GM10266 (cell line): Measurements from ENCODE around the gene ESR2.
A peak's percentile ranks its signal among the peaks of the same experiment; 100 is the strongest.
"Not testable (repeated sequence)": the region's sequence is repeated elsewhere in the genome, so short reads cannot be mapped to it uniquely, and the experiment has no call there.

Source experiments
- DNase-seq: peaks from one replicate; pipeline ENCODE4 v3.0.0; 2012; ENCODE audit errors: extremely low spot score
- CTCF ChIP-seq: IDR thresholded peaks from 2 replicates; pipeline ENCODE4 v1.5.1; 2012; ENCODE audit warnings: mild to moderate bottlenecking, low read depth; ENCODE audit not compliant: control insufficient read depth, insufficient read depth; ENCODE audit errors: missing control alignments

The ESR2 gene

GRCh38 chr14:64137657-64138290 lies 156.4 kb downstream of the ESR2 start:
- DNase-seq, result no peak
- TF ChIP-seq CTCF, result peak; percentile 28

GRCh38 chr14:64126548-64126947 lies 167.6 kb downstream of the ESR2 start:
- DNase-seq, result no peak
- TF ChIP-seq CTCF, result no peak

DNA sequence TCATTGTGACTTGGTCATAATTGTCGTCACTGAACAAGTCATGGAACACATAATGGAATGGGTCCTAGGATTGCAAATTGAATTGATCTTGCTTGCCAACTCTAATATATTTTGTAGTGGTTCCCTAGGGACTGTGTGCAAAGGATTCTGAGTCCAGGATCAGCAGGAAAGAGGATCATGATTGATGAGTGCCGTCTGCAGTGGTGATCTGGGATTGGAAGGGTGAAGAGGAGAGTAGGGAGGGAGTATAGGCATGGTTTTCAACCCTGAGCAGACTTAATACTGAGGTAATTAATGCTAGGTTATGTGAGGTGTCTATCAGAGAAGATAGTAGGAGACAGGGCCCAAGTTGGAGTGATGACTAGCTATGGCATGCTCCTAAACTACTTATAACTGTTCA lies 168.9 kb downstream of the ESR2 start:
- TF ChIP-seq CTCF, result no peak
- no peak for DNase-seq

DNA sequence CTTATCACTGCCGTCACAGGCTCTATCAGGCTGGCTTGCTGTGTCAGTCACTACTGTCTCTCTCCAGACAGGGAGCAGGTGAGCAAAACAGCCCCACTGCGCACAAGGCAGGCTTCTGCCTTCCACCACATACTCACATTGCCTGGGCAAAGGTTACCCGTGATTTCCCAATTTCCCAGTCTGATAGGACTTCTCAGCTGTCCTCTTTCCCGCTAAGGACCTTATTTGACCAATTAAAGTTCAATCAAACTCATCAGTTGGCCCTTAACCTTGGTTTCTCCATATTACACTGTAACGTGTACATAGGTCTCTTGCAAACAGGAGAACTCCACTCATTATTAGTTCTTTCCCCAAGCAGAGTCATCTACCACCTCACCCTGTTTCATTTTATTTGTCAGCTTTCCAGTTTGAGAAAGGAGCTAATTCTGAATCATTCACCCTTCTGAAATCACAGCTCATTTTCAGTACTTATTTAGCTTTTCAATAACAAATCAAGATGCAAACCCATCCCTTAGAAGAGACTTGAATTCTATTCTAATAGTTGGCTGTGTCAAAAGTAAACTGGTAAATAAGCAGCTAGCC lies 170.8 kb downstream of the ESR2 start:
- TF ChIP-seq CTCF, result no peak
- no peak for DNase-seq

GRCh38 chr14:64119980-64120379 lies 174.2 kb downstream of the ESR2 start:
- no peak for TF ChIP-seq CTCF
- no peak for DNase-seq

- TF ChIP-seq CTCF, result no peak
- DNase-seq, result no peak
These were observed 174.7 kb downstream of the ESR2 start for GRCh38 chr14:64119500-64119899.

GRCh38 chr14:64118892-64119291 lies 175.3 kb downstream of the ESR2 start:
- DNase-seq, result no peak
- no peak for TF ChIP-seq CTCF

DNA sequence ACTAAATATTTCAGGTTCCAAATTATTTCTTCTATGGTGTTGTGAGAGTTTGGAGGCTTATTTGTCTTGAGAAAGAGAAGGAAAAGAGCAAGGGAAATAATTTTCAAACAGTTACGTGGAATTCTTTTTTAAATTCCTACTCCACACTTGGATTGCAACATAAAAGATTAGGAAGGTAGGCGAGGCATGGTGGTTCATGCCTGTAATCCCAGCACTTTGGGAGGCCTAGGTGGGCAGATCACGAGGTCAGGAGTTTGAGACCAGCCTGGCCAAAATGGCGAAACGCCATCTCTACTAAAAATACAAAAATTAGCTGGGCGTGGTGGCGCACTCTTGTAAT lies 175.8 kb downstream of the ESR2 start:
- not testable (repeated sequence) for DNase-seq
